Loucy (cell line): ENCODE data around the gene ABHD17A.
"Not testable (repeated sequence)": the region's sequence is repeated elsewhere in the genome, so short reads cannot be mapped to it uniquely, and the experiment has no call there.

Experiments used
- H2AFZ ChIP-seq: fragments of 200-600 bp; sonication (generic); 2 replicates; pipeline ENCODE4 v1.6.0; 2016; ENCODE audit warnings: antibody characterized with exemption, mild to moderate bottlenecking, low read length, moderate library complexity
- H3F3A ChIP-seq: fragments of 200-600 bp; 2 replicates; pipeline ENCODE4 v1.6.0; 2016; ENCODE audit warnings: antibody characterized with exemption, low read depth, mild to moderate bottlenecking
- H3K27me3 ChIP-seq: fragments of 200-600 bp; sonication (generic); 2 replicates; pipeline ENCODE4 v1.6.1; 2014; ENCODE audit warnings: low read length, mild to moderate bottlenecking; ENCODE audit not compliant: insufficient read depth, poor library complexity, severe bottlenecking
- H3K36me3 ChIP-seq: fragments of 200-600 bp; sonication (generic); 2 replicates; pipeline ENCODE4 v1.6.1; 2016; ENCODE audit warnings: low read length; ENCODE audit not compliant: insufficient read depth
- H3K4me1 ChIP-seq: fragments of 200-600 bp; sonication (generic); 2 replicates; pipeline ENCODE4 v1.5.1; 2014; ENCODE audit warnings: low read length, mild to moderate bottlenecking; ENCODE audit not compliant: insufficient read depth, poor library complexity, severe bottlenecking
- H3K4me2 ChIP-seq: fragments of 200-600 bp; sonication (generic); 2 replicates; pipeline ENCODE4 v1.6.0; 2014; ENCODE audit warnings: antibody characterized with exemption, low read length, low read depth, mild to moderate bottlenecking; ENCODE audit not compliant: poor library complexity, severe bottlenecking
- H3K4me3 ChIP-seq: fragments of 200-600 bp; sonication (generic); 2 replicates; pipeline ENCODE4 v1.5.1; 2014; ENCODE audit warnings: low read length, mild to moderate bottlenecking, mixed read lengths; ENCODE audit not compliant: poor library complexity, severe bottlenecking
- H3K79me2 ChIP-seq: fragments of 200-600 bp; sonication (generic); 2 replicates; pipeline ENCODE4 v1.6.1; 2014; ENCODE audit warnings: low read length; ENCODE audit not compliant: insufficient read depth
- H3K9ac ChIP-seq: fragments of 200-600 bp; sonication (generic); 2 replicates; pipeline ENCODE4 v1.6.0; 2014; ENCODE audit warnings: mild to moderate bottlenecking, low read depth, low read length, moderate library complexity; ENCODE audit not compliant: poor library complexity, severe bottlenecking
- H3K9me2 ChIP-seq: fragments of 200-600 bp; sonication (generic); replicated peaks from 2 replicates; pipeline ENCODE4 v1.6.1; 2016; ENCODE audit warnings: low read depth, low read length, mixed read lengths
- H3K9me3 ChIP-seq: fragments of 200-600 bp; sonication (generic); 2 replicates; pipeline ENCODE4 v1.6.1; 2014; ENCODE audit warnings: mild to moderate bottlenecking, antibody characterized with exemption, low read length, low read depth; ENCODE audit not compliant: insufficient read depth
- H4K20me1 ChIP-seq: fragments of 200-600 bp; sonication (generic); 2 replicates; pipeline ENCODE4 v1.6.0; 2014; ENCODE audit warnings: antibody characterized with exemption, low read length, mild to moderate bottlenecking; ENCODE audit not compliant: insufficient read depth, poor library complexity, severe bottlenecking
- EZH2phosphoT487 ChIP-seq: fragments of 200-600 bp; IDR thresholded peaks from 2 replicates; pipeline ENCODE4 v1.6.1; 2018; ENCODE audit warnings: antibody characterized with exemption, mild to moderate bottlenecking, moderate library complexity, borderline replicate concordance
- TF ChIP-seq, protein P1 (sequence below): fragments of 200-600 bp; sonication (generic); conservative IDR thresholded peaks from 2 replicates; pipeline ENCODE4 v1.5.1; 2014; ENCODE audit warnings: mild to moderate bottlenecking, antibody characterized with exemption, low read length

Gene ABHD17A

DNA sequence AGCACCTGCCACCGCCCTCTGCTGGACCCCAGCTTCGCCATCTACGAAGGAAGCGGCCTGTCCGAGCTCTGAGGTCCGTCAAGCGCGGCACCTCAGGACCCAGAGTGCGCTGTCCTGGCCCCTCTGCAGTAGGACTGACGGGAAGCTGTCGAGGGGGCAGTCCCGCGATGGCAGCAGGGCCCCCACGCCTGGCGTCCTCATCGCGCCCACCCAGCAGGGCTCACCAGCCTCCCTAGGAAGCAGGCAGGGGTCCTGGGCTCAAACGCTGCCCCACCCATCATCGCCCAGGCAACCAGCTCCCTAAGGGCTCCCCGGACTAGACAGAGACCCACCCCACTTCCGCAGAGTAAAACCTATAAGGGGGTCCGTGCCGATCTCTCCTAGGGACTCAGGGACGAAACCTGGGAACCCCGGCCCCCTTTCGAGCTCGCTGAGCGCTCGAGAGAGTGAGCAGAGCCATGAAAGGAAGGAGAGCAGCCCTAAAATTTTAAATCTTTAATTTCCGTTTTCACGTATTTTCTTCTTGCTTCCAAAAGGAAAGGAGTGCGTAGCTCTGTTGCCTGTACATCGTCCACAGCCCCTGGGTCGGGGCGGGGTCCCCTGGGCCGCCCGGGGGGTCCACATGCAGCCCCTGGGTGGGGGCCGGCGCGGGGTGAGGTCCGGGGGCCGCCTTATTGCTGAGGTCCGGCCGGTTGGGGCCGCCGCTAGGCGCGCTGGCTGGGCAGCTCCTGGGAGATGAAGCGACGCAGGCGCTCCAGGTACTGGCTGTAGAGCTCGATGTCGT, 8.6 kb downstream of the ABHD17A start:
- not testable (repeated sequence) for H3F3A ChIP-seq, H2AFZ ChIP-seq, H3K36me3 ChIP-seq, H3K9me2 ChIP-seq, H3K27me3 ChIP-seq, H3K9me3 ChIP-seq
- peak overlapping the region; percentile 88 for H3K9ac ChIP-seq
- peaks cover 38% of the 10 kb centered on the region for H4K20me1 ChIP-seq
- TF ChIP-seq, protein P1, sequence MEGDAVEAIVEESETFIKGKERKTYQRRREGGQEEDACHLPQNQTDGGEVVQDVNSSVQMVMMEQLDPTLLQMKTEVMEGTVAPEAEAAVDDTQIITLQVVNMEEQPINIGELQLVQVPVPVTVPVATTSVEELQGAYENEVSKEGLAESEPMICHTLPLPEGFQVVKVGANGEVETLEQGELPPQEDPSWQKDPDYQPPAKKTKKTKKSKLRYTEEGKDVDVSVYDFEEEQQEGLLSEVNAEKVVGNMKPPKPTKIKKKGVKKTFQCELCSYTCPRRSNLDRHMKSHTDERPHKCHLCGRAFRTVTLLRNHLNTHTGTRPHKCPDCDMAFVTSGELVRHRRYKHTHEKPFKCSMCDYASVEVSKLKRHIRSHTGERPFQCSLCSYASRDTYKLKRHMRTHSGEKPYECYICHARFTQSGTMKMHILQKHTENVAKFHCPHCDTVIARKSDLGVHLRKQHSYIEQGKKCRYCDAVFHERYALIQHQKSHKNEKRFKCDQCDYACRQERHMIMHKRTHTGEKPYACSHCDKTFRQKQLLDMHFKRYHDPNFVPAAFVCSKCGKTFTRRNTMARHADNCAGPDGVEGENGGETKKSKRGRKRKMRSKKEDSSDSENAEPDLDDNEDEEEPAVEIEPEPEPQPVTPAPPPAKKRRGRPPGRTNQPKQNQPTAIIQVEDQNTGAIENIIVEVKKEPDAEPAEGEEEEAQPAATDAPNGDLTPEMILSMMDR = peak; percentile 31; the same call in 1 of the 2 replicates
- peak overlapping the region; percentile 95 for H3K4me3 ChIP-seq
- peaks cover 56% of the 10 kb centered on the region for H3K79me2 ChIP-seq
- peak overlapping the region; percentile 96 for H3K4me2 ChIP-seq
- H3K4me1 ChIP-seq = peaks cover 25% of the 10 kb centered on the region

DNA sequence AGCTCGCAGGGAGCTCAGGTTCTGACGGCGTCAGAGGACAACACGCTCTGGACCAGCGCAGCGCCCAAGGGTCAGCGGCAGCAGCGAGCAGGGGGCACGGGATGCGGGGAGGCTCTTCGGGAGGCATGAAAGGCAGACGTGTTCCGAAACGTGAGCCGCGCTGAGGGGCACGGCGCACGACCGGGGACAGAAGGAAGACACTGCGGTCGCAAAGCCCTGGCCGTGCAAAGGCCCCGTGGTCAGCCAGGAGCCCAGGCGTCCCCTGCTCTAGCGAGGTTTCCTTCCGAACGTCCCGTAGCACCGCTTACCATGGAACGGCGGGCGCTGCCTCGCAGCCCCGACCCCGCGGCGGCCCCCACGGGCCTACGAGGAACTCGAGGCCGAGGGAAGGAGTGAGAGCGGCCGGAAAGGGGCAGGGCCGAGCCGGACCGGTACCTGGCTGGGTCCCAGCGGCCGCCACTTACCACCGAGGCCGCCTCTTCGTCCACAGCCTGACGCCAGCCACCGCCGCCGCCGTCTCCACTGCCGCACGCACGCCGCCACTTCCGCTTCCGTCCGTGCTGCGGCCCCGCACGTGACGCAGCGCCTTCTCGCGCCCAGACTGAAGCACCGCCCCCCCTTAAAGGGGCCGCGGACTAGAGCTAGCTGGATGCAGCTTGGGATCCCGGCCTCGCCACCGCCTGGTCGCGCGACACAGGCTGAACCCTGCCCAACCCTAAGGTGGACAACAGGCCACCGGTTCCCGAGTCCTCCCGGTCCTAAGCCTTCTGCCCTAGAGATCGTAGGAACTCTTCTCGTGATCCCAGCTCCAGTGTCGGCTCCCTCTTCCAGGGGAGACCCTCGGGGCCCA, 9.4 kb downstream of the ABHD17A start:
- peaks cover 25% of the 10 kb centered on the region for H3K4me1 ChIP-seq
- H3K36me3 ChIP-seq = no peaks in the 10 kb centered on the region
- H3K9ac ChIP-seq = peak overlapping the region; percentile 88
- H2AFZ ChIP-seq = peak overlapping the region; percentile 50; the same call in 1 of the 2 replicates
- peak overlapping the region; percentile 96 for H3K4me2 ChIP-seq
- H3K79me2 ChIP-seq = peaks cover 59% of the 10 kb centered on the region
- TF ChIP-seq, protein P1 = no peak
- TF ChIP-seq EZH2phosphoT487 = no peak
- H3K9me2 ChIP-seq = no peaks in the 10 kb centered on the region
- H3F3A ChIP-seq = no peaks in the 10 kb centered on the region
- no peaks in the 10 kb centered on the region for H3K27me3 ChIP-seq
- H3K4me3 ChIP-seq = peak overlapping the region; percentile 95
- H4K20me1 ChIP-seq = peaks cover 38% of the 10 kb centered on the region
- no peaks in the 10 kb centered on the region for H3K9me3 ChIP-seq

DNA sequence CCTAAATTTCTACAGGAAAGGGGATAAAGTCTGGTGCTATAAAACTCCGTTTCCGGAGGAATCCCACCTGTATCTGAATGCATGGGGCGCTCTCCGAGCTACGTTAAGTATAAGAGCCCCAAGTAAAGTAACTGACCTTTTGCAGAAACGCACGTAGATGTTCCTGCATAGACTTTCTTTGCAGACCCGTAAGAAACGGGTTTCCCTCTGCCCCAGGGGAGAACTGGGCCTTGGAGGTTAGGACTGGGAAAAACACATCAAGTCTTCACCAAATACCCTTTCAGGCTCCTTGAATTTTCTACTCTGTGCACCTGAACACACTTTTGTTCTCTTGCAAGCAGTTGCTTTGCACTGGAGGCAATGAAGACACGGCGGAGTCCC, 10.0 kb downstream of the ABHD17A start:
- H3K9me3 ChIP-seq, H3K9me2 ChIP-seq, H3F3A ChIP-seq, H3K36me3 ChIP-seq, H2AFZ ChIP-seq, H3K27me3 ChIP-seq: not testable (repeated sequence)
- peaks cover 31% of the 10 kb centered on the region for H4K20me1 ChIP-seq
- peak overlapping the region; percentile 88 for H3K9ac ChIP-seq
- H3K4me2 ChIP-seq = peak overlapping the region; percentile 96
- peaks cover 58% of the 10 kb centered on the region for H3K79me2 ChIP-seq
- peak overlapping the region; percentile 95 for H3K4me3 ChIP-seq
- H3K4me1 ChIP-seq = peaks cover 25% of the 10 kb centered on the region
